GM18505 (cell line): ENCODE data around the gene UBA1.

Experiments used
- ATAC-seq: cut with Tn5 transposase; IDR thresholded peaks from one replicate; pipeline ENCODE4 v1.9.1; 2021; ENCODE audit not compliant: unreplicated experiment
- POLR2A ChIP-seq: IDR thresholded peaks from 4 replicates; pipeline ENCODE4 v1.6.1; 2011; ENCODE audit warnings: borderline replicate concordance; ENCODE audit not compliant: insufficient read depth, insufficient read length; ENCODE audit errors: extremely low read depth

UBA1 gene

DNA sequence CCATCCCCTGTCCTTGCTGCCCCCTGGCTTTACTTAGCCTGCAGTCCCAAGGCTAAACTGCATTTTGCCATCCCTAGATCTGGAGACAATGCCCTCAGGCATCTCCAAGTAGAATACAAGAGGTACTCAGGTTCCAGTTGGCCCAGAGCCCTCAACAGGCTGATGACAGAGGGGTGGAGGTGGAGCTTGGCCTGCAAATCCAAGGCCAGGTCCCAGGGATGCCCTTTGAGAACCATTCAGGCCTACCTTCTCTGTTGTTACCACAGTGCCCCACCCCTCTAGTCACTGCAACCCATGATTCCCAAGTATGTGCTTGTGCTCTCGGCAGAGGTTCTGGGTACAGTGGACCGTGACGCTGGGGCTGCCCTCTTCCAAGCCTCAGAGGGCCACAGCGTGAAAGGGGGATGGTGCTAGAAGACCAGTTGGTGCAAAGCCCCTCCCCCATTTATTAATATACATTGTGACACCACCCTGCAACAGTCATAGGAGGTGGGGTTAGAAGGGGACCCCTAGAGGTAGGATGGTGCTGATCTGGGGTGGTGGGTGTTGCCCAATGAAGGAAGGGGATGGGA lies 6.4 kb upstream of the UBA1 start:
- no peak for TF ChIP-seq POLR2A
- ATAC-seq = no peak

DNA sequence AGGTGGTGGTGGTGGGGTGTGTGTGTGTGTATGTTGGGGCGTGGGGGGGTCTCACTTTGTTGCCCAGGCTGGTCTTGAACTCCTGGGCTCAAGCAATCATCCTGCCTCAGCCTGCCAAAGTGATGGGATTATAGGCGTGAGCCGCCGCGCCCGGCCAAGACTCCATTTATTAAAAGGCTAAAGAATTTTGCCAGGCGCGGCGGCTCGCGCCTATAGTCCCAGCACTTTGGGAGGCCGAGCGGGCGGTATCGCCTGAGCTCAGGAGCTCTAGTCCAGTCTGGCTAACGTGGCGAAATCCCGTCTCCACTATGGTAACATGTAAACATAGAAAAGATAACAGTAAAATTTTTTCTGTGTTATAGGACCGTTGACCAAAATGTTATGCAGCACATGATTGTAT lies 3.7 kb upstream of the UBA1 start:
- no peak for ATAC-seq
- TF ChIP-seq POLR2A = no peak

DNA sequence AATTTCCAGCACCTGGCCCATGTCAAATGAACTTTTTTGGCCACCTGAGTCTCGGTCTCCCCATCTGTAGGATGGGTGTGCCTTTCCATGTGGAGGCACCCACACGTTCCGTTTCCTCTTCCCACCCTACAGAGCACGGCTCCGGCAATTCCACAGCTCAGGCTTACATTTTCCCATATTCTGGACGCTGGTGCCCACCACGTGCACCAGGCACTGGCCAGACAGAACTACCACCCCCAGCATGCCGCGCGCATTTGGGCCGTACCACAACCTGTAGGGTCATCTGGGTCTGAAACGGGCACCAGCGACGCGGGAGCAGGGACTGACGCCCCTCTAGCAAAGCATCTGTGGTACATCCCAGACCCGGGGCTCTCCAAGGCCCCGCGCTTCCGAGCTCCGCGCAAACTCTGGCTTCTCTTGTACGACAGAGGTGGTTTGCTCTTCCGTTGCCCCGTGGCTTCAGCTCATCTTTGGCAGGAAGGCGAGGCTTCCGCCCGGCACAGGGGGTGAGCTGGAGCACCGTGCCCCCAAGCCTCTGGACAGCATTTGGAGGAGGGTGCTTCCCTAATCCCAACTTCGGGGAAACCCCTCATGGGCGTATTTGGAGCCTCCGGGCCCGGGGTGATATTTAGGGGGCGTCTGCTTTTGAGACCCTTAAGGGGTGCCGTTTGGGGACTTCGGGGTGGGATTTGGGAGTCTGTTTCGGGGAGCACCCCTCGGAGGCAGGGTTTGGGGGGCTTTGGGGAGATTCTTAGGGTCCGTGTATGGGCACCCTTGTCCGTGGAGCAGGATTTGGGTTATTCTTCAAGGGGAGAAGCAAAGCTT lies 3.0 kb upstream of the UBA1 start:
- ATAC-seq = peak; percentile 49
- TF ChIP-seq POLR2A = peak; percentile 84

DNA sequence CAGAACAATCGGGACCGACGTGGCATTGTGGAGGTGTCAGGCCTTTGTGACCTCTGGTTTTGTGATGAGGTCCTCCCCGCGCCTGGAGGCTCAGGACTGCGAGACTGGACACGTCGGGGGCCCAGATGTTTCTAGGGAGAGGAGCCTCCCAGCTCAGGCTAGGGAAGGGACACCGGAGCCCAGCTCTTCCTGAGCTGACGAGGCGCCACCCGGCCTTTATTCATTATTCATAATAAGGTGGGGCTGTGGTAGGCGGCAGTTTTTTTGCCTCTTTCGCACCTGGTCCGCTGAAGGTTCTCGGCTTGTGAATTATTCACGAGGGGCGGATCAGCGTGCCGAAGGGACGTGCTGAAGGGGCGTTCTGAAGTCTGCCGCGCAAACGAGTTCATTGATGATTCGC lies 2.3 kb upstream of the UBA1 start:
- no peak for TF ChIP-seq POLR2A
- no peak for ATAC-seq

DNA sequence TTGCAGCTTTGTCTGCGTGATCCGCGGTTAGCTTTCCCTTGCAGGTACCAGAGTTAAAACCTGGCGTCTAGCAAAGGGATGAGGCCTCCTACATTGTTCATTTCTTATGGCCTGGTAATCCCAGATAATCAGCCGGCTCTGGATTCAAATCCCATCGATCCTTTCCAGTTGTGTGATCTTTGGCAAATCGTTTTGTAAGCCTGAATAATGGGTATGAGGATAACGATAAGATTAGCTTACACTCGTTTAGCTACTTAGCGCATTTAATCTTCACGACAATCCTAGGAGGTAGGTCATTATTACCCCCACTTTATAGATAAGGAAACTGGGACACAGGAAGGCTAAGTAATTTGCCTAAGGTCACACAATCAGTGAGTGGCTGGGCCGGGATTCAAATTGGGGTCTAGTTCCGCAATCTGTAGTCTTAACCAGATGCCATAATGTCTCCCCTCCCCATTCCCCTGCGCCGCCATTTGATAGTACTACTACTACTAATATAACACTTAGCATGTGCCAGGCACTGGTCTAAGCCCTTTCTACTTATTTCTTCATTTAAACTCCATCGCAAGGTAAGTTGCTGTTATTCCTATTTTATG lies 1.7 kb upstream of the UBA1 start:
- TF ChIP-seq POLR2A = no peak
- ATAC-seq = no peak

DNA sequence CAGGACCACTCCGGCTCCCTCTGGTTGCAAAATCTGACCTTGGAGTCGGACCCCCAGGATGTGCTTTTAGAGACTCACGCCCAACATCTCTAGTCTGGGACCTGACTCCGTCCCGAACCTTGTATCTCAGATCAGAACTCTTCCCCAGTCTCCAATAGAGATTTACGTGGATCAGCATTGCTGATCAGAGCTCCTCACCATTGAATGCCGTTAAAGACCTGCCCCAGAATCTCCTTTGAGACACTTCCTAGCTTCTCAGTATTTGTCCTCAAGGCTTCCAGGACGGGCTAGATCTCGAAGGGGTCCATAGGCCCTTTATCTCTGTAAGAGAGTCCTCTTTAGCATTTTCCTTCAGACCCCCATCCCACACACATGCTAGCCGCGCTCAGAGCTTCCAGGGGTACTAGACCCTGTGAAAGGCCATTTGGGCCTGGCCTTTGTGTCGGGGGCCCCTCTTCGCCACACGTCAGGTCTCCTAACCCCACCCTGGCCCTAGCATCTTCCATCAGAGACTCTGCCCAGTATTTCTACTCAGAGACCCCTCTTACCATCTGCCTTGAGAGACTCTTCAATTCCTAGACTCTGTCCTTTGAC lies 662 bp downstream of the UBA1 start:
- ATAC-seq = no peak

DNA sequence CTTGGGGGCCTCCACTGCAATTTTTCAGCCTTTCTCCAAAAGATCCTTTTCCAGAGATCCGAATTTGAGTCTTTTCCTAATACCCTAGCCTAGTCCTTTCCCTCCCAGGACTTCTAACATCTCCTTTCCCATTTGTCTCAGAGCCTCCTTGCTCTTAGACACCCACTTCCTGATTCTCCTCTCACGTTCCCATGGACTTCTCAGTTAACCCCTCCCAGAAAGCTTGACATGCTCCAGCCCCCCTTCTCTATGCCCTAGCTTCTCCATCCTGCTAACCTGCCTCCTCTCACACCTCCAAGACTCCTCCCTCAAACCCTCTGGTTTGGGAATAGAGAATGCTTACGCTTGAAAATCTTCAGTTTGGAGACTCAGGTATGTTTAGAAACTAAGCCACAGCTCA lies 2.5 kb downstream of the UBA1 start:
- ATAC-seq = no peak
- TF ChIP-seq POLR2A = no peak

More for the DNA sequence above, 662 bp downstream of the UBA1 start:
- TF ChIP-seq POLR2A = no peak

DNA sequence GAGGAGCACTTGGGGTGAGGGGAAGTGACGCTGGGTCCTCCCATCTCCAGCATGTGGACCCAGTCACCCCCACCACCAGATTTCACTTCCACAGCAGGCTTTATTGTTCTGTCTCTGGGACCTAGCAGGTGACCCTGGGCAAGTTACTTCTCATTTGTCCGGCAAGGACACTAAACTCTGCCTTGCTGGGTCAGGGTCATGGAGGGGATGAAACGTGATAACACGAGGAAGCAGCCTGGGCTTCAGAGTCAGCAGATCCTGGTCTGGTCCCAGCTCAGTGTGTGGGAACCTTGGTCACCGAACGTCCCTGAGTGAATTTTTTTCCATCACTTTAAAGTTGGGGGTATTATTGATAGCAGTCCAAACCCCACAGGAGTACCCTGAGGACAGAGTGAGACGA lies 3.9 kb downstream of the UBA1 start:
- ATAC-seq = no peak
- TF ChIP-seq POLR2A = no peak

DNA sequence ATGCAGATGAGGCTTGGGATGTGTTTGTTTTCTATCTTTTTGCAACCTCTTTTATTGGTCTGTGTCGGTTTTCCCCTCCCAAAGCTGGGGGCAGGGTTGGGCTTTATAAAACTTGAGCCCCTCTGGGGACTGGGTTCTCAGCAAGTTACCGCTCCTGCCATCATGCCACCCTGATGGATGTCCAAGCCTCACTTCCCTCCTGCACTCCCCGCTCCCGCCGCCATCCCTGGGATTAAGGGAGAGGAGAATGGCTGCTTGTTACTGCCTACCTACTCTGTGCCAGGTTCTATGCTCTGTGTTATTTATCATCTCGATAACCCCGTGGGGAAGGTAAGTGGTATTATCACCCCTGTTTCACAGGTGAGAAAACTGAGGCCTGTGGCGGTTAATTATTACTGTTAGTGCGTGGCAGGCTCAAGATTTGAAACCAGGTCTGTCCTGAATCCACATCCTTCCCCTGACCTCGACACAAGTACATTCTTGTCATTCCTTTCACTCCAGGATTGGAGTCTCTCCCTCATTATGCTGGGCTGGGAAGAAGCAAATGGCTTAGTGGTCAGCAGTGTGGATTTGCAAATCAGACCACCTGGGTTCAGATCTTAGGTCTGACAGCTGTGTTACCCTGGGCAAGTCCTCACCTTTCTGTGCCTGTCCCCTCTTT lies 4.5 kb downstream of the UBA1 start:
- no peak for TF ChIP-seq POLR2A
- no peak for ATAC-seq

DNA sequence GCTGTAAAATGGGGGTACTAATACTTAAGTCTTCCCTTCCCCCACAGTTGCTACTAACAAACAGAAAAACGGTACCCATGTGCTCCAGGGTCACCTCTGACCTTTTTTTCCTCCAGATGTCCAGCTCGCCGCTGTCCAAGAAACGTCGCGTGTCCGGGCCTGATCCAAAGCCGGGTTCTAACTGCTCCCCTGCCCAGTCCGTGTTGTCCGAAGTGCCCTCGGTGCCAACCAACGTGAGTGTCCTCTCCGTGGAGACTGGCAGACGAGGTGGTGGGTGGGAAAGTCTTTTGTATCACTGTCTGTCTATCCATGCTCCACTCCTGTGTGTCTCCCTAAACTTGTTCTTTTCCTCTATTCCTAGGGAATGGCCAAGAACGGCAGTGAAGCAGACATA lies 5.1 kb downstream of the UBA1 start:
- TF ChIP-seq POLR2A = no peak
- no peak for ATAC-seq

DNA sequence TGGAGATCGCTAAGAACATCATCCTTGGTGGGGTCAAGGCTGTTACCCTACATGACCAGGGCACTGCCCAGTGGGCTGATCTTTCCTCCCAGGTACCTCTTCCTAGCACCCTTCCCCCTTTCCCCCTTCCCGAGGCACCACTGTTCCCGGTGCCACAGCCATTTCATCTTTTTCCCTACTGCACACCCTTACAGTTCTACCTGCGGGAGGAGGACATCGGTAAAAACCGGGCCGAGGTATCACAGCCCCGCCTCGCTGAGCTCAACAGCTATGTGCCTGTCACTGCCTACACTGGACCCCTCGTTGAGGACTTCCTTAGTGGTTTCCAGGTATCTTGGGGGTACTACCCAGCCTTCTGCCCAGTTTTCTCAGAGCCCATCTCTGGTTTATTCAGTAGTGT lies 5.7 kb downstream of the UBA1 start:
- no peak for ATAC-seq
- no peak for TF ChIP-seq POLR2A

DNA sequence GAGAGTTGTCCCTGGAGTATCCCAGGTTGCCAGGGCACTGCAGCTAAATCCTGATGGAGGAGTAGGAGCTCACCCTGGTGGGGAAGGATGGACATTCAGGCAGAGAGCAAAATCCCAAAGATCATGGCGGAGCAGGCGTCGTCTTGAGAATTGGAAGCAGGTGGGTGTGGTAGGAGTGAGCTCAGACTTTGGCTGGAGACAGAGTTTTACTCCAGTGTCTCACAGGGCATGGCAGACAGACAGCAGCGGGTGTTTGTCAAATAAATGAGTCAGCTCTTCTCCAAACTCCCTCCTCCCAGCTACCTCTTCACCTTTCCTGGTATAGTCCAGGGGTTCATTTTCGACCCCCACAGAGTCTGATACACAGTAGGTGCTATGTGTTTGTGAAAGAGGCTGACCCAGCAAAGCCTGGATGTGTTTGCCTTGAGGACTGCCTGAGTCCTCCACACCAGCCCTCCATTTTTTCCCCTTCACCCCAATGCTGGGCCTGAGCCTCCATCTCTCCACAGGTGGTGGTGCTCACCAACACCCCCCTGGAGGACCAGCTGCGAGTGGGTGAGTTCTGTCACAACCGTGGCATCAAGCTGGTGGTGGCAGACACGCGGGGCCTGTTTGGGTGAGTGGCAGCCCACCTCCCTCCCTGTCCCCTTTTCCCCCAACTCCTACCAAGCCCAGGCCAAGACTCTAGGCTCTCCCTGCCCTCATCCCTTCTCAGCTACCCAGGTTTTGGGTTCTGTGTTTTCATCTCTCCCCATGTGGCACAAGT lies 6.9 kb downstream of the UBA1 start:
- no peak for ATAC-seq
- no peak for TF ChIP-seq POLR2A
